ENCODE results near the gene DSC1.

Gene DSC1

DNA sequence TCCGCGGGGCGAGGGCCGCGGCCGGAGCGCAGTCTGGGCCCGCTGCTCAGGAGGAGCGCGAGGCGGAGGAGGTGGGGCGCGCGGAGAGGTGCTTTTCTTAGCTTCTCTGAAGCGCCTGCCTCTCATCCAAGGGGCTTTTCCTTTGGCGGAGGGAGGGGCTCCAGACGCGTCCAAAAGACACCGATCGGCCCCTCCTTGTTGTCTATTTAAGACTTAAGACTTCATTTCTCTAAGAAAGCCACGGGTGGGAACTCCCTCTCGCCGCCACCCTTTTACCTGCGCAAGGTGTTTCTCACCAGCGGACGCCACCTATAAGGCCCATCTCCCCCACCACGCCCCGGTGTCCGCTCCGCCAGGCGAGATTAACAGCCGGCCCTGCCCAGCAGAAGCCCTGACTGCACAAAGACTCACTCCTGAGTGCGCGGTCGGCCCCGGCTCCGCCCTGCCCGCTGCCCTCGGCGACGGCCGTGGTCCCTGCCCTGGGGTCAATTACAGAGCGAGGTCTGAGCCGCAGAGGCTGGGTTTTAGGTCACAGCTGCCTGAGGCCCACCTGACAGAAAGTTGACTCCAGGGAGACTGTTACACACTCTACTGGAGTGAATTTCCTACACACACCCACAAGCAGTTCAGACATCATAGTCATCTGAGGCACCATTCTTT lies 60.5 kb downstream of the DSC1 start, which contains the start of gene DSC2:
TSS of gene DSC2 (minus strand) at position 397 of the 660 bp plus-strand sequence. CDS start 450 bp downstream, outside the sequence.
- no peak for DNase-seq

DNA sequence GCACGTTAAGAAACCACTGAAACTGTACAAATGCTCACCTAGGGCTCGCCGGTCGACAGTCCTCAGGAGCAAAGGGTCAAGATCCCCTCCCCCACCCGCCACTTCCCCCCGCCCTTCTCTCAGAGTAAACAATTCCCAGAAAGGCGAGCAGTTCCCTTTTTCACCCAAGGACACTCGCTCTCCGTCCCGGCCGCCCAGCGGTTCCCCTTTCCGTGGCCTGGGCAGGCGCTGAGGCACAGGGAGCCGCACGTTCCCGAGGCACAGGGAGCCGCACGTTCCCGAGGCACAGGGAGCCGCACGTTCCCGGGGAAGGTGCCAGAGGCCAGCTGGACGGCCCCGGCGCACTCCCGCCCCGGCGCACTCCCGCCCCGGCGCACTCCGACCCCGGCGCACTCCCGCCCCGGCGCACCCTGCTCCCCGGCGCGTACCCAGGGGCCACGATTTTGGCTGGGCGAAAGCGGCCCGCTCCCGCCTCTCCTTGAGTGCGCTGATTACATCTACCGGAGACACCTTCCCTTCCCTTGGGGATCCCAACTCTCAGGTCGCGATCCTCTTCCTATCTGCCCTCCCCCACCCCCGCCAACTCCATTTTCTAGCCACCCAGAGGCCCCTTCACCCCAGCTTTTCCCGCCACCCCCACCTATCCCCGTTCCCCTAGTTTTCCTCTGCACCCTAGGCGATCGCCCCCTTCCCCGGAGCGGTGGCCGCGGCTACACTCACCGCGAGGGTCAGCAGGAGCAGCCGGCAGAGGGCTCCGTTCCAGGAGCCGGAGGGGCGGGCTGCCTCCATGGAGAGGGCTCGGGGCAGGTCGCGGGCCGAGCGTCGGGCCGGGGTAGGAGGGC lies 61.3 kb downstream of the DSC1 start:
- no peak for DNase-seq

- no peak for DNase-seq
These were observed 62.0 kb downstream of the DSC1 start for GRCh38 chr18:31100436-31101182.

GRCh38 chr18:31099450-31100230 lies 63.0 kb downstream of the DSC1 start:
- DNase-seq: no peak

- no peak for DNase-seq
These were observed 63.8 kb downstream of the DSC1 start for GRCh38 chr18:31098878-31099277.

DNA sequence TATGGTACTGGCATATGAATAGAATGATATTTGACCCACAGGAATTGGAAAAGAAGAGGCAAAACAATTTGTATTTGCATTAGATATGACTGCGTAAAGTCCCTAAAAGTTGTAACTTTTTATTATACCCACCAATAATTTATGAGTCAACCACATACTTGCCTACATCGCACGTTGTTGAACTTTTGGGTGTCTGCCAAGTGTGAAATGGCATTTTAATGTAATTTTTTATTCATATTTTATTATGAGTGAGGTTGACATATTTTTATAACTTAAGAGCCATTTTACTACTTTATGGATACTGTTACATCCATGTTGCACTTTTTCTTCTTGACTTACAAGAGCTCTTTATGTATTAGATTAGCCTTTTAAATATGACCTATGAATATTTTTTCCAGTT lies 65.0 kb downstream of the DSC1 start:
- no peak for DNase-seq

- DNase-seq: no peak
These were observed 68.8 kb downstream of the DSC1 start for GRCh38 chr18:31093880-31094279.

- DNase-seq: no peak
These were observed 69.4 kb downstream of the DSC1 start for GRCh38 chr18:31093294-31093693.

- DNase-seq: no peak
These were observed 71.3 kb downstream of the DSC1 start for GRCh38 chr18:31091350-31091749.

DNA sequence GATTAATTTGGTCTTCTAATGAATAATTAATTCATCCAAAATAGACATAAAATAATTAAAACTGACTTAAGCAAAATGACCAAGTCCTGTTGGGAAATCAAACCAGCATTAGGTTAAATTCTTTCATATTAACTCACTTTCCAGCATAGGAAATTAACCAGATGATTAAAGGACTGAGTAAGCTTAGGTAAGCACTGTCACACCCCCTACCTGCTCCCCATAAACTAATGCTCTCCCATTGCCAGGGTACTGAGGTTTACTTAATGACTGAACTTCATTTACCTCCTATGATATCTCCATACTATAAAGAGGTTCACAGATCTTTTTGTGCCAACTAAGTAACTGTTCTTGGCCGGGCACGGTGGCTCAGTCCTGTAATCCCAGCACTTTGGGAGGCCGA lies 74.1 kb downstream of the DSC1 start:
- DNase-seq: no peak

- DNase-seq: no peak
These were observed 82.7 kb downstream of the DSC1 start for GRCh38 chr18:31079973-31080372.
